ENCODE data around the gene DHDH. TPM values are rescaled to one million over a fixed set of nuclear protein-coding genes. Genes with fewer than 3 reads are reported as not detected.

Gene DHDH
- total and polyA plus RNA-seq, 3 experiments from 2014 or later: 0.31 to 0.53 (median 0.42) TPM

GRCh38 chr19:48953990-48954594 is 20.6 kb downstream of the DHDH start:
- H3K36me3 Mint-ChIP-seq: peaks cover 0 to 26% (median 6%) of the 10 kb centered on the region in 3 donors
- POLR2A ChIA-PET: interaction anchor here (0.6 to 2.6 kb wide), 4 partner anchors 8 to 53 kb away, joined by 4 to 14 read pairs (median 6); partner anchors contain the start of gene FTL
- no peaks in the 10 kb centered on the region for H3K9me3 ChIP-seq (ENCODE audit: low read length)
- no peaks in the 10 kb centered on the region for H3K27me3 Mint-ChIP-seq
- CTCF ChIA-PET: interaction anchor here (1.2 to 2.0 kb wide), 2 partner anchors 17 to 39 kb away, joined by 3 to 7 read pairs; partner anchors contain the start of genes GYS1 and RUVBL2
- no peak for DNase-seq
- H3K27me3 ChIP-seq (ENCODE audit: insufficient read depth, low read length, poor library complexity, severe bottlenecking): no peaks in the 10 kb centered on the region
- peak overlapping the region; percentile 75 for H3K4me3 ChIP-seq (ENCODE audit: low read length)
- H3K4me1 Mint-ChIP-seq: peaks cover 24 to 35% (median 32%) of the 10 kb centered on the region in 3 donors
- H3K27ac ChIP-seq (ENCODE audit: low read depth, low read length): peak overlapping the region; percentile 84
- H3K36me3 ChIP-seq (ENCODE audit: insufficient read depth, low read length): no peaks in the 10 kb centered on the region
- H3K4me1 ChIP-seq (ENCODE audit: insufficient read depth, low read length): peaks cover 17% of the 10 kb centered on the region
- H3K27ac Mint-ChIP-seq: peak overlapping the region; percentile 33 to 95 (median 86)
- no peaks in the 10 kb centered on the region for H3K9me3 Mint-ChIP-seq
- H3K4me3 Mint-ChIP-seq: peak overlapping the region; percentile 90 to 96 (median 93)

GRCh38 chr19:48954595-48955307 is 21.3 kb downstream of the DHDH start, which contains the start of gene BAX:
BAX (plus strand) TSS chr19:48954875; CDS start chr19:48954929, 54 bp downstream.
- ChIA-PET CTCF (interaction anchor here (1.2 to 2.0 kb wide), 2 partner anchors 16 to 39 kb away, joined by 3 to 7 read pairs; partner anchors contain the start of genes GYS1 and RUVBL2), POLR2A (interaction anchor here (0.6 to 2.6 kb wide), 4 partner anchors 7 to 54 kb away, joined by 4 to 14 read pairs (median 6); partner anchors contain the start of gene FTL)
- Mint-ChIP-seq H3K4me1 (peaks cover 24 to 39% (median 35%) of the 10 kb centered on the region in 3 donors), H3K4me3 (peak within 1 kb of the TSS; percentile 90 to 96 (median 93)), H3K36me3 (peaks cover 0 to 26% (median 6%) of the 10 kb centered on the region in 3 donors), H3K27ac (peak within 1 kb of the TSS; percentile 43 to 95 (median 89)), H3K27me3 (no peaks in the 10 kb centered on the region), H3K9me3 (no peaks in the 10 kb centered on the region)
- H3K4me3 ChIP-seq (ENCODE audit: low read length): peak within 1 kb of the TSS; percentile 75
- peak within 1 kb of the TSS; percentile 84 for H3K27ac ChIP-seq (ENCODE audit: low read depth, low read length)
- DNase-seq: peak; percentile 70 to 88 (median 79)
- no peaks in the 10 kb centered on the region for H3K27me3 ChIP-seq (ENCODE audit: insufficient read depth, low read length, poor library complexity, severe bottlenecking)
- no peaks in the 10 kb centered on the region for H3K9me3 ChIP-seq (ENCODE audit: low read length)
- H3K36me3 ChIP-seq (ENCODE audit: insufficient read depth, low read length): no peaks in the 10 kb centered on the region
- H3K4me1 ChIP-seq (ENCODE audit: insufficient read depth, low read length): peaks cover 17% of the 10 kb centered on the region

- no peaks in the 10 kb centered on the region for H3K36me3 ChIP-seq (ENCODE audit: insufficient read depth, low read length)
- peak overlapping the region; percentile 84 for H3K27ac ChIP-seq (ENCODE audit: low read depth, low read length)
- H3K27me3 ChIP-seq (ENCODE audit: insufficient read depth, low read length, poor library complexity, severe bottlenecking): no peaks in the 10 kb centered on the region
- peak overlapping the region; percentile 43 to 87 (median 78) for H3K27ac Mint-ChIP-seq
- POLR2A ChIA-PET: interaction anchor here (0.5 to 2.6 kb wide), 2 partner anchors 9 to 191 kb away, joined by 4 to 14 read pairs; partner anchors contain the start of gene FTL
- no peaks in the 10 kb centered on the region for H3K9me3 Mint-ChIP-seq
- peak overlapping the region; percentile 75 for H3K4me3 ChIP-seq (ENCODE audit: low read length)
- H3K4me1 Mint-ChIP-seq: peaks cover 24 to 41% (median 38%) of the 10 kb centered on the region in 3 donors
- peak overlapping the region; percentile 83 to 96 (median 93) for H3K4me3 Mint-ChIP-seq
- no peaks in the 10 kb centered on the region for H3K9me3 ChIP-seq (ENCODE audit: low read length)
- peaks cover 17% of the 10 kb centered on the region for H3K4me1 ChIP-seq (ENCODE audit: insufficient read depth, low read length)
- no peak for DNase-seq
- peaks cover 0 to 26% (median 6%) of the 10 kb centered on the region in 3 donors for H3K36me3 Mint-ChIP-seq
- H3K27me3 Mint-ChIP-seq: no peaks in the 10 kb centered on the region
- CTCF ChIA-PET: interaction anchor here (2.0 kb wide), 1 partner anchor 38 kb away, joined by 7 read pairs; the partner anchor contains the start of genes GYS1 and RUVBL2
Observed at GRCh38 chr19:48955308-48955958, 21.9 kb downstream of the DHDH start.

- H3K4me3 ChIP-seq (ENCODE audit: low read length): no peak overlapping the region
- H3K9me3 ChIP-seq (ENCODE audit: low read length): no peaks in the 10 kb centered on the region
- no peak overlapping the region for H3K27ac ChIP-seq (ENCODE audit: low read depth, low read length)
- Mint-ChIP-seq H3K9me3 (no peaks in the 10 kb centered on the region), H3K4me1 (peaks cover 39 to 61% (median 54%) of the 10 kb centered on the region in 3 donors), H3K27ac (no peak overlapping the region), H3K36me3 (peaks cover 0 to 26% (median 6%) of the 10 kb centered on the region in 3 donors), H3K4me3 (peak overlapping the region in 3 of 7 donors; percentile 10 to 61 (median 20)), H3K27me3 (peaks cover 0 to 1% of the 10 kb centered on the region in 2 donors)
- H3K27me3 ChIP-seq (ENCODE audit: insufficient read depth, low read length, poor library complexity, severe bottlenecking): no peaks in the 10 kb centered on the region
- ChIA-PET POLR2A (no interaction called here), CTCF (interaction anchor here (1.2 kb wide), 1 partner anchor 12 kb away, joined by 5 read pairs; no protein-coding TSS in a partner anchor)
- H3K4me1 ChIP-seq (ENCODE audit: insufficient read depth, low read length): peaks cover 28% of the 10 kb centered on the region
- DNase-seq: no peak
- H3K36me3 ChIP-seq (ENCODE audit: insufficient read depth, low read length): no peaks in the 10 kb centered on the region
Observed at GRCh38 chr19:48958006-48958405, 24.5 kb downstream of the DHDH start.

GRCh38 chr19:48959341-48960239 is 26.1 kb downstream of the DHDH start:
- Histone ChIP-seq H3K9me3 (ENCODE audit: low read length) (no peaks in the 10 kb centered on the region), H3K4me3 (ENCODE audit: low read length) (no peak overlapping the region), H3K27me3 (ENCODE audit: insufficient read depth, low read length, poor library complexity, severe bottlenecking) (no peaks in the 10 kb centered on the region), H3K4me1 (ENCODE audit: insufficient read depth, low read length) (peaks cover 39% of the 10 kb centered on the region), H3K36me3 (ENCODE audit: insufficient read depth, low read length) (no peaks in the 10 kb centered on the region), H3K27ac (ENCODE audit: low read depth, low read length) (no peak overlapping the region)
- POLR2A ChIA-PET: interaction anchor here (0.6 to 0.7 kb wide), 5 partner anchors 11 to 798 kb away, joined by 3 to 5 read pairs (median 4); no protein-coding TSS in a partner anchor
- DNase-seq: peak in 1 of 5 donors; percentile 29
- H3K27me3 Mint-ChIP-seq: peaks cover 0 to 1% of the 10 kb centered on the region in 2 donors
- peaks cover 0 to 22% (median 6%) of the 10 kb centered on the region in 3 donors for H3K36me3 Mint-ChIP-seq
- H3K4me1 Mint-ChIP-seq: peaks cover 51 to 73% (median 65%) of the 10 kb centered on the region in 3 donors
- no peaks in the 10 kb centered on the region for H3K9me3 Mint-ChIP-seq
- H3K27ac Mint-ChIP-seq: peak overlapping the region in 1 of 8 donors; percentile 26
- CTCF ChIA-PET: interaction anchor here (1.1 to 1.4 kb wide), 3 partner anchors 11 to 117 kb away, joined by 3 to 8 read pairs (median 3); partner anchors contain the start of gene RUVBL2
- H3K4me3 Mint-ChIP-seq: no peak overlapping the region

GRCh38 chr19:48961051-48961649 is 27.7 kb downstream of the DHDH start:
- H3K27me3 Mint-ChIP-seq: peaks cover 0 to 8% of the 10 kb centered on the region in 2 donors
- peaks cover 0 to 26% (median 6%) of the 10 kb centered on the region in 3 donors for H3K36me3 Mint-ChIP-seq
- CTCF ChIA-PET: interaction anchor here (1.3 to 1.8 kb wide), 3 partner anchors 8 to 32 kb away, joined by 3 to 5 read pairs (median 4); partner anchors contain the start of gene RUVBL2
- Histone ChIP-seq H3K4me1 (ENCODE audit: insufficient read depth, low read length) (peaks cover 34% of the 10 kb centered on the region), H3K36me3 (ENCODE audit: insufficient read depth, low read length) (peaks cover under 1% of the 10 kb centered on the region), H3K9me3 (ENCODE audit: low read length) (no peaks in the 10 kb centered on the region), H3K4me3 (ENCODE audit: low read length) (no peak overlapping the region), H3K27ac (ENCODE audit: low read depth, low read length) (peak overlapping the region; percentile 94), H3K27me3 (ENCODE audit: insufficient read depth, low read length, poor library complexity, severe bottlenecking) (no peaks in the 10 kb centered on the region)
- POLR2A ChIA-PET: interaction anchor here (0.8 to 1.2 kb wide), 3 partner anchors 9 to 88 kb away, joined by 3 to 7 read pairs (median 5); no protein-coding TSS in a partner anchor
- peak overlapping the region in 2 of 8 donors; percentile 43 to 54 for H3K27ac Mint-ChIP-seq
- H3K4me3 Mint-ChIP-seq: peak overlapping the region in 2 of 7 donors; percentile 13 to 64
- no peaks in the 10 kb centered on the region for H3K9me3 Mint-ChIP-seq
- peaks cover 55 to 77% (median 68%) of the 10 kb centered on the region in 3 donors for H3K4me1 Mint-ChIP-seq
- peak in 1 of 5 donors; percentile 44 for DNase-seq

Measured in CD8-positive, alpha-beta memory T cell (primary cell).